ENCODE measurements around the gene ZNF385B.

ZNF385B gene

GRCh38 chr2:179443180-179443579, 418.2 kb downstream of the ZNF385B start:
- Histone ChIP-seq H3K9ac (ENCODE audit: low read length) (no peak overlapping the region), H3K4me3 (ENCODE audit: low read length) (no peak overlapping the region), H3K27me3 (replicated peaks; ENCODE audit: insufficient read depth, low read length) (no peaks in the 10 kb centered on the region), H3K27ac (ENCODE audit: low read length) (no peak overlapping the region), H3F3A (ENCODE audit: insufficient read depth, low read length) (no peaks in the 10 kb centered on the region), H3K9me2 (replicated peaks; ENCODE audit: insufficient read depth, low read length) (no peaks in the 10 kb centered on the region), H3K4me2 (ENCODE audit: low read depth, low read length) (no peak overlapping the region), H3K9me3 (replicated peaks; ENCODE audit: insufficient read depth, low read length) (no peaks in the 10 kb centered on the region), H4K20me1 (ENCODE audit: insufficient read depth, low read length) (no peaks in the 10 kb centered on the region), H3K79me2 (ENCODE audit: low read length) (no peaks in the 10 kb centered on the region), H2AFZ (ENCODE audit: low read length) (no peak overlapping the region), H3K4me1 (ENCODE audit: low read length) (no peaks in the 10 kb centered on the region), H3K36me3 (replicated peaks; ENCODE audit: insufficient read depth, low read length) (no peaks in the 10 kb centered on the region)
- TF ChIP-seq, protein P1, sequence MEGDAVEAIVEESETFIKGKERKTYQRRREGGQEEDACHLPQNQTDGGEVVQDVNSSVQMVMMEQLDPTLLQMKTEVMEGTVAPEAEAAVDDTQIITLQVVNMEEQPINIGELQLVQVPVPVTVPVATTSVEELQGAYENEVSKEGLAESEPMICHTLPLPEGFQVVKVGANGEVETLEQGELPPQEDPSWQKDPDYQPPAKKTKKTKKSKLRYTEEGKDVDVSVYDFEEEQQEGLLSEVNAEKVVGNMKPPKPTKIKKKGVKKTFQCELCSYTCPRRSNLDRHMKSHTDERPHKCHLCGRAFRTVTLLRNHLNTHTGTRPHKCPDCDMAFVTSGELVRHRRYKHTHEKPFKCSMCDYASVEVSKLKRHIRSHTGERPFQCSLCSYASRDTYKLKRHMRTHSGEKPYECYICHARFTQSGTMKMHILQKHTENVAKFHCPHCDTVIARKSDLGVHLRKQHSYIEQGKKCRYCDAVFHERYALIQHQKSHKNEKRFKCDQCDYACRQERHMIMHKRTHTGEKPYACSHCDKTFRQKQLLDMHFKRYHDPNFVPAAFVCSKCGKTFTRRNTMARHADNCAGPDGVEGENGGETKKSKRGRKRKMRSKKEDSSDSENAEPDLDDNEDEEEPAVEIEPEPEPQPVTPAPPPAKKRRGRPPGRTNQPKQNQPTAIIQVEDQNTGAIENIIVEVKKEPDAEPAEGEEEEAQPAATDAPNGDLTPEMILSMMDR (IDR thresholded peaks at IDR 0.05; ENCODE audit: low read length): no peak
- no peak for TF ChIP-seq EZH2 (optimal IDR thresholded peaks at IDR 0.05; ENCODE audit: low read depth, low read length)
- TF ChIP-seq EZH2phosphoT487 (IDR thresholded peaks at IDR 0.05; ENCODE audit: low read length): no peak
- no peak for DNase-seq

DNA sequence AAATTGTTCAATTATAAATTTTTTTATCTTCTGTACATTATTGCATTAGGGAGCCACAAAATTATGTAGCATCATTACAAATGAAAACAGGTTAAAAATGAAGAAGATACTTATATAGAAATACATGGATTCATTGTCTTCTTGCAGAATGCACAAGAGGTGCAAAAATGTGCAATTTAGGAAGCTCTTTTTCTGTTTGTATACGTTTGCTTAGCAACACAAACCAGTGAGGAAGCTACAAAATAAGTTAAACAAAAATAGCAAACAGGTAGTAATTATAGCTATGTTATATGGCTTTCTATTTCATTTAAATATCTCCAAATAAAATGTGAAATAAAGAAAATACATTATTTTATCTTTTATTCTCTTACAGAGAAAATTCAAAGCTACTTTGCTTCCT, 419.2 kb downstream of the ZNF385B start:
- Histone ChIP-seq H3K27me3 (replicated peaks; ENCODE audit: insufficient read depth, low read length) (no peaks in the 10 kb centered on the region), H3K36me3 (replicated peaks; ENCODE audit: insufficient read depth, low read length) (no peaks in the 10 kb centered on the region), H3K4me3 (ENCODE audit: low read length) (no peak overlapping the region), H2AFZ (ENCODE audit: low read length) (no peak overlapping the region), H3K9me2 (replicated peaks; ENCODE audit: insufficient read depth, low read length) (no peaks in the 10 kb centered on the region), H3F3A (ENCODE audit: insufficient read depth, low read length) (no peaks in the 10 kb centered on the region), H3K27ac (ENCODE audit: low read length) (no peak overlapping the region), H3K4me2 (ENCODE audit: low read depth, low read length) (no peak overlapping the region), H3K9ac (ENCODE audit: low read length) (no peak overlapping the region), H3K4me1 (ENCODE audit: low read length) (no peaks in the 10 kb centered on the region), H3K9me3 (replicated peaks; ENCODE audit: insufficient read depth, low read length) (no peaks in the 10 kb centered on the region), H3K79me2 (ENCODE audit: low read length) (no peaks in the 10 kb centered on the region), H4K20me1 (ENCODE audit: insufficient read depth, low read length) (no peaks in the 10 kb centered on the region)
- TF ChIP-seq EZH2 (optimal IDR thresholded peaks at IDR 0.05; ENCODE audit: low read depth, low read length): no peak
- no peak for DNase-seq

- H3K27me3 ChIP-seq (replicated peaks; ENCODE audit: insufficient read depth, low read length): no peaks in the 10 kb centered on the region
- no peaks in the 10 kb centered on the region for H3K36me3 ChIP-seq (replicated peaks; ENCODE audit: insufficient read depth, low read length)
- no peak overlapping the region for H3K4me2 ChIP-seq (ENCODE audit: low read depth, low read length)
- no peak overlapping the region for H3K27ac ChIP-seq (ENCODE audit: low read length)
- no peak overlapping the region for H3K4me3 ChIP-seq (ENCODE audit: low read length)
- TF ChIP-seq, protein P1 (IDR thresholded peaks at IDR 0.05; ENCODE audit: low read length): no peak
- TF ChIP-seq EZH2phosphoT487 (IDR thresholded peaks at IDR 0.05; ENCODE audit: low read length) (no peak), EZH2 (optimal IDR thresholded peaks at IDR 0.05; ENCODE audit: low read depth, low read length) (no peak)
- H4K20me1 ChIP-seq (ENCODE audit: insufficient read depth, low read length): no peaks in the 10 kb centered on the region
- no peak overlapping the region for H2AFZ ChIP-seq (ENCODE audit: low read length)
- H3K79me2 ChIP-seq (ENCODE audit: low read length): no peaks in the 10 kb centered on the region
- H3K9ac ChIP-seq (ENCODE audit: low read length): no peak overlapping the region
- no peaks in the 10 kb centered on the region for H3K9me3 ChIP-seq (replicated peaks; ENCODE audit: insufficient read depth, low read length)
- no peak for DNase-seq
- no peaks in the 10 kb centered on the region for H3K9me2 ChIP-seq (replicated peaks; ENCODE audit: insufficient read depth, low read length)
- H3K4me1 ChIP-seq (ENCODE audit: low read length): no peaks in the 10 kb centered on the region
- no peaks in the 10 kb centered on the region for H3F3A ChIP-seq (ENCODE audit: insufficient read depth, low read length)
Measured at GRCh38 chr2:179441551-179441950, 419.9 kb downstream of the ZNF385B start.

DNA sequence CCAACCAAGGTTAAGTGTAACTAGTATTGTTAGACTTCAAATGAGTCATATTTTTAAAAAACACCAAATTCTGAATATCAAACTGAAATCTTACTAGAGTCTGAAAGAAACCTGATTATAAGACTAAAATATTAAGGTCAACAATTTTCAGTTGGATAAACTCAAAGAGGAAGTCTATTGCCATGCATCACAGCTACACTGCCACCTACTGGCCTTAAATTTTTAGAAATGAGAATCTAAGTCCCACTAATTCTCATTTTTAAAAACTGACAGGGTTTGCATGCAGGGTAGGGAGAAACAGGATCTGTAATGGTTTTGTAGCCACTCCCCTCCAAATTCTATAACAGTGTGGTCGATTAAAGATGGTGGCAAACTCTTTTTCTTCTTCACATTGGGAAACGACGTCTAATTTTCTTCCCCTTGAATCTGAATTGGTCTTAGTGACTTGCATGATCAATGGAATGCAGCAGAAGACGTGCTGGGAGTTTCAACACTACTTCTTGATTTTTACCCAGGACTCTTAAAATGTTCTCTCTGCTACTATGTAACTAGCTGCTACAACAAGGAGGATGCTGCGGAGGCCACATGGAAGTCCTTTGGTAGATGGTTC, 420.7 kb downstream of the ZNF385B start:
- H3K4me1 ChIP-seq (ENCODE audit: low read length): no peaks in the 10 kb centered on the region
- H3K4me2 ChIP-seq (ENCODE audit: low read depth, low read length): no peak overlapping the region
- H3K27me3 ChIP-seq (replicated peaks; ENCODE audit: insufficient read depth, low read length): no peaks in the 10 kb centered on the region
- H3F3A ChIP-seq (ENCODE audit: insufficient read depth, low read length): no peaks in the 10 kb centered on the region
- H4K20me1 ChIP-seq (ENCODE audit: insufficient read depth, low read length): no peaks in the 10 kb centered on the region
- no peaks in the 10 kb centered on the region for H3K79me2 ChIP-seq (ENCODE audit: low read length)
- no peaks in the 10 kb centered on the region for H3K9me2 ChIP-seq (replicated peaks; ENCODE audit: insufficient read depth, low read length)
- H3K36me3 ChIP-seq (replicated peaks; ENCODE audit: insufficient read depth, low read length): no peaks in the 10 kb centered on the region
- no peaks in the 10 kb centered on the region for H3K9me3 ChIP-seq (replicated peaks; ENCODE audit: insufficient read depth, low read length)
- H3K9ac ChIP-seq (ENCODE audit: low read length): no peak overlapping the region
- no peak overlapping the region for H3K4me3 ChIP-seq (ENCODE audit: low read length)
- no peak for TF ChIP-seq EZH2 (optimal IDR thresholded peaks at IDR 0.05; ENCODE audit: low read depth, low read length)
- TF ChIP-seq, protein P1 (IDR thresholded peaks at IDR 0.05; ENCODE audit: low read length): peak; percentile 69
- H2AFZ ChIP-seq (ENCODE audit: low read length): no peak overlapping the region
- peak; percentile 61 for DNase-seq
- no peak overlapping the region for H3K27ac ChIP-seq (ENCODE audit: low read length)

Data from MM.1S (cell line).